Peyer's patch (tissue), 4 donors: ENCODE measurements around the gene USF2.

Experiments
- POLR2A ChIP-seq, 2 donors: fragments of 450-650 bp; IDR thresholded peaks; one replicate each; pipeline ENCODE4 v1.5.1; 2017; ENCODE audit warnings: antibody characterized with exemption in 2 of 2, mild to moderate bottlenecking in 2 of 2, moderate library complexity in 2 of 2
- TF ChIP-seq, protein P1 (sequence below), 6 experiments: fragments of 450-650 bp in 4 of 6; fragments of 200-600 bp in 2 of 6; sonication (generic) in 1 of 6; IDR thresholded peaks; one replicate each; pipeline ENCODE4 v1.5.1; 2017 to 2019; ENCODE audit warnings: antibody characterized with exemption in 6 of 6, mild to moderate bottlenecking in 3 of 6, moderate library complexity in 1 of 6

DNA sequence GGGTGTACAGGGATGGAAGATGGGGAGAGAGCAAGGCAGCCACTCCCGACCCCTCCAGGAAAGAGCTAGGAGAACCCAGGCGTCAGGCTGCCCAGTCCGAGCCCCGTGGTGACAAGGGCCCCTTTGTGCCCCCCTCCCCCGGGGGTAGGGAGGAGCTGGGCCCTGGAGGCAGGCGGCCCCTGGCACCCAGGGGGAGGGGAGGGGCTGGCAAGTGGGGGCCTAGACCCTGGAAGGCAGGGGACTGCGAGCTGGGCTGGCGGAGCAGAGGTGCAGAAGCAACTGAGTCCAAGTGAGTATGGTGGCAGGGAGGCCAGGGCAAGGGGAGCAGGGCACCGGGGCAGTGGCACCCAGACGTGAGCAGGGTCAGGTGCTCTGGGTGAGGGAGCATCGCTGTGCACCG is 23.2 kb downstream of the USF2 start, which contains the start of gene MAG:
- TF ChIP-seq, protein P1, sequence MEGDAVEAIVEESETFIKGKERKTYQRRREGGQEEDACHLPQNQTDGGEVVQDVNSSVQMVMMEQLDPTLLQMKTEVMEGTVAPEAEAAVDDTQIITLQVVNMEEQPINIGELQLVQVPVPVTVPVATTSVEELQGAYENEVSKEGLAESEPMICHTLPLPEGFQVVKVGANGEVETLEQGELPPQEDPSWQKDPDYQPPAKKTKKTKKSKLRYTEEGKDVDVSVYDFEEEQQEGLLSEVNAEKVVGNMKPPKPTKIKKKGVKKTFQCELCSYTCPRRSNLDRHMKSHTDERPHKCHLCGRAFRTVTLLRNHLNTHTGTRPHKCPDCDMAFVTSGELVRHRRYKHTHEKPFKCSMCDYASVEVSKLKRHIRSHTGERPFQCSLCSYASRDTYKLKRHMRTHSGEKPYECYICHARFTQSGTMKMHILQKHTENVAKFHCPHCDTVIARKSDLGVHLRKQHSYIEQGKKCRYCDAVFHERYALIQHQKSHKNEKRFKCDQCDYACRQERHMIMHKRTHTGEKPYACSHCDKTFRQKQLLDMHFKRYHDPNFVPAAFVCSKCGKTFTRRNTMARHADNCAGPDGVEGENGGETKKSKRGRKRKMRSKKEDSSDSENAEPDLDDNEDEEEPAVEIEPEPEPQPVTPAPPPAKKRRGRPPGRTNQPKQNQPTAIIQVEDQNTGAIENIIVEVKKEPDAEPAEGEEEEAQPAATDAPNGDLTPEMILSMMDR (IDR thresholded peaks at IDR 0.05): no peak
- no peak for TF ChIP-seq POLR2A (IDR thresholded peaks at IDR 0.05)
